HFF-Myc (cell line): ENCODE results near the gene BICC1.

Experiments used
- DNase-seq: peaks from one replicate; pipeline ENCODE4 v3.0.0-alpha.2; 2011; ENCODE audit warnings: low read depth; ENCODE audit errors: extremely low read depth
- H3K4me3 ChIP-seq: replicated peaks from 2 replicates; pipeline ENCODE4 v1.5.1; 2011; ENCODE audit warnings: low read depth, mild to moderate bottlenecking, control low read depth, low read length
- CTCF ChIP-seq: IDR thresholded peaks from 2 replicates; pipeline ENCODE4 v1.5.1; 2012; ENCODE audit warnings: mild to moderate bottlenecking, low read depth, low read length, control low read depth; ENCODE audit errors: missing control alignments

Gene BICC1

GRCh38 chr10:58579011-58579655 is 66.5 kb downstream of the BICC1 start:
- H3K4me3 ChIP-seq = no peak overlapping the region
- no peak for TF ChIP-seq CTCF
- no peak for DNase-seq

GRCh38 chr10:58582045-58582444 is 69.4 kb downstream of the BICC1 start:
- no peak for TF ChIP-seq CTCF
- H3K4me3 ChIP-seq = no peak overlapping the region
- no peak for DNase-seq

- DNase-seq = no peak
- H3K4me3 ChIP-seq = no peak overlapping the region
- TF ChIP-seq CTCF = no peak
These were observed 72.8 kb downstream of the BICC1 start for GRCh38 chr10:58585435-58585834.

- no peak for DNase-seq
- no peak overlapping the region for H3K4me3 ChIP-seq
- TF ChIP-seq CTCF = no peak
These were observed 73.9 kb downstream of the BICC1 start for GRCh38 chr10:58586282-58587245.

GRCh38 chr10:58587676-58588075 is 75.0 kb downstream of the BICC1 start:
- H3K4me3 ChIP-seq = no peak overlapping the region
- no peak for TF ChIP-seq CTCF
- DNase-seq = no peak

- peak; percentile 44 for TF ChIP-seq CTCF
- DNase-seq = no peak
- H3K4me3 ChIP-seq = no peak overlapping the region
These were observed 76.1 kb downstream of the BICC1 start for GRCh38 chr10:58588673-58589265.
